Measurements from ENCODE around the gene MBD4. TPM values are rescaled to one million over a fixed set of nuclear protein-coding genes. Genes with fewer than 3 reads are reported as not detected.
A peak's percentile ranks its signal among the peaks of the same experiment; 100 is the strongest.

MBD4 gene
- total RNA-seq, 1 experiment from 2014 or later, result 36.9 TPM

DNA sequence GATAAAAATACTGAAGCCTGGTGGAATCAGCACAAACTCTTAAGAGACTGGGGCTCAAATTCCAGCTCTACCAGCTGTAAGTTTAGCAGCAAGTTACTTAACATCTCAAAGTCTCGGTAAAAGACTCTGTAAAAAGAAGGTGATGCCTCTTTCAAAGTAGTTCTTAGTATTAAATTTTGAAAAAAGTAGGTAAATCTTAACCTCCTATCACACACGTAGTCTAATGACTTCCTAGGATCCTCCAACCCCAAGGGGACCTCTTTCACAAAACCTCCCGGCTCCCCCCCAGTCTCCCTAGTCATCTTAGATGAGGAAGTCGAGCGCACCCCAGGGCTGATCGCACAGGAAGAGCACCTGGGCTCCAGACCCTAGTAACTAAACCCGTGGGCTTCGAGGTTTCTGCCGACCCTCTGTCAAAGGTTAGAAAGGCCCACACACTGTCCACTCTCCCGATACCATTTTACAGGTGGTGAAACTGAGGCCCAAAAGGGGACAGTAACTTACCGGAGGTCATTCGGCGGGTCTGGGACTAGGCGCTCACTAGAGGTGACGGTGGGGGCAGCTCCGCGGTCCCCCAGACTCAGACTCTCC is 427 bp downstream of the MBD4 start:
- POLR2A ChIA-PET, result interaction anchor here (0.6 to 1.8 kb wide), 7 partner anchors 8 to 169 kb away, joined by 3 to 10 read pairs (median 3); partner anchors contain the start of gene EFCAB12
- DNase-seq (ENCODE audit: low spot score) (peak; percentile 37), ATAC-seq (peak; percentile 0; the same call in 1 of the 2 replicates)
- H3K27ac Mint-ChIP-seq, result peak overlapping the region; percentile 100
- H3K4me3 Mint-ChIP-seq, result peak overlapping the region; percentile 99
- H3K27me3 Mint-ChIP-seq (ENCODE audit: low read depth), result no peaks in the 10 kb centered on the region; the same call in 1 of the 2 replicates
- CTCF ChIA-PET, result interaction anchor here (0.6 to 2.9 kb wide), 9 partner anchors 9 to 95 kb away, joined by 3 to 25 read pairs (median 4); partner anchors contain the start of gene EFCAB12
- peaks cover 31% of the 10 kb centered on the region for H3K4me1 Mint-ChIP-seq
- peaks cover 38% of the 10 kb centered on the region for H3K36me3 Mint-ChIP-seq
- H3K9me3 Mint-ChIP-seq, result no peaks in the 10 kb centered on the region
- TF ChIP-seq, protein P1, sequence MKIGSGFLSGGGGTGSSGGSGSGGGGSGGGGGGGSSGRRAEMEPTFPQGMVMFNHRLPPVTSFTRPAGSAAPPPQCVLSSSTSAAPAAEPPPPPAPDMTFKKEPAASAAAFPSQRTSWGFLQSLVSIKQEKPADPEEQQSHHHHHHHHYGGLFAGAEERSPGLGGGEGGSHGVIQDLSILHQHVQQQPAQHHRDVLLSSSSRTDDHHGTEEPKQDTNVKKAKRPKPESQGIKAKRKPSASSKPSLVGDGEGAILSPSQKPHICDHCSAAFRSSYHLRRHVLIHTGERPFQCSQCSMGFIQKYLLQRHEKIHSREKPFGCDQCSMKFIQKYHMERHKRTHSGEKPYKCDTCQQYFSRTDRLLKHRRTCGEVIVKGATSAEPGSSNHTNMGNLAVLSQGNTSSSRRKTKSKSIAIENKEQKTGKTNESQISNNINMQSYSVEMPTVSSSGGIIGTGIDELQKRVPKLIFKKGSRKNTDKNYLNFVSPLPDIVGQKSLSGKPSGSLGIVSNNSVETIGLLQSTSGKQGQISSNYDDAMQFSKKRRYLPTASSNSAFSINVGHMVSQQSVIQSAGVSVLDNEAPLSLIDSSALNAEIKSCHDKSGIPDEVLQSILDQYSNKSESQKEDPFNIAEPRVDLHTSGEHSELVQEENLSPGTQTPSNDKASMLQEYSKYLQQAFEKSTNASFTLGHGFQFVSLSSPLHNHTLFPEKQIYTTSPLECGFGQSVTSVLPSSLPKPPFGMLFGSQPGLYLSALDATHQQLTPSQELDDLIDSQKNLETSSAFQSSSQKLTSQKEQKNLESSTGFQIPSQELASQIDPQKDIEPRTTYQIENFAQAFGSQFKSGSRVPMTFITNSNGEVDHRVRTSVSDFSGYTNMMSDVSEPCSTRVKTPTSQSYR (CRISPR knock-in tag; IDR thresholded peaks at IDR 0.05), result no peak
- no peak for TF ChIP-seq FOXJ3 (CRISPR knock-in tag; IDR thresholded peaks at IDR 0.05; ENCODE audit: borderline replicate concordance)
- TF ChIP-seq IRF2 (CRISPR knock-in tag; IDR thresholded peaks at IDR 0.05; ENCODE audit: borderline replicate concordance, low read depth), result no peak
- no peak for TF ChIP-seq ZNF138 (CRISPR knock-in tag; conservative IDR thresholded peaks at IDR 0.05)
- no peak for TF ChIP-seq NFATC4 (CRISPR knock-in tag; IDR thresholded peaks at IDR 0.05)
- TF ChIP-seq TCF7 (CRISPR knock-in tag; IDR thresholded peaks at IDR 0.05; ENCODE audit: low read depth), result no peak
- TF ChIP-seq TP53 (CRISPR knock-in tag; IDR thresholded peaks at IDR 0.05), result no peak
- TF ChIP-seq, protein P2, sequence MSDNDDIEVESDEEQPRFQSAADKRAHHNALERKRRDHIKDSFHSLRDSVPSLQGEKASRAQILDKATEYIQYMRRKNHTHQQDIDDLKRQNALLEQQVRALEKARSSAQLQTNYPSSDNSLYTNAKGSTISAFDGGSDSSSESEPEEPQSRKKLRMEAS (CRISPR knock-in tag; IDR thresholded peaks at IDR 0.05), result no peak
- TF ChIP-seq JUN (CRISPR knock-in tag; IDR thresholded peaks at IDR 0.05), result no peak
- TF ChIP-seq, protein P3, sequence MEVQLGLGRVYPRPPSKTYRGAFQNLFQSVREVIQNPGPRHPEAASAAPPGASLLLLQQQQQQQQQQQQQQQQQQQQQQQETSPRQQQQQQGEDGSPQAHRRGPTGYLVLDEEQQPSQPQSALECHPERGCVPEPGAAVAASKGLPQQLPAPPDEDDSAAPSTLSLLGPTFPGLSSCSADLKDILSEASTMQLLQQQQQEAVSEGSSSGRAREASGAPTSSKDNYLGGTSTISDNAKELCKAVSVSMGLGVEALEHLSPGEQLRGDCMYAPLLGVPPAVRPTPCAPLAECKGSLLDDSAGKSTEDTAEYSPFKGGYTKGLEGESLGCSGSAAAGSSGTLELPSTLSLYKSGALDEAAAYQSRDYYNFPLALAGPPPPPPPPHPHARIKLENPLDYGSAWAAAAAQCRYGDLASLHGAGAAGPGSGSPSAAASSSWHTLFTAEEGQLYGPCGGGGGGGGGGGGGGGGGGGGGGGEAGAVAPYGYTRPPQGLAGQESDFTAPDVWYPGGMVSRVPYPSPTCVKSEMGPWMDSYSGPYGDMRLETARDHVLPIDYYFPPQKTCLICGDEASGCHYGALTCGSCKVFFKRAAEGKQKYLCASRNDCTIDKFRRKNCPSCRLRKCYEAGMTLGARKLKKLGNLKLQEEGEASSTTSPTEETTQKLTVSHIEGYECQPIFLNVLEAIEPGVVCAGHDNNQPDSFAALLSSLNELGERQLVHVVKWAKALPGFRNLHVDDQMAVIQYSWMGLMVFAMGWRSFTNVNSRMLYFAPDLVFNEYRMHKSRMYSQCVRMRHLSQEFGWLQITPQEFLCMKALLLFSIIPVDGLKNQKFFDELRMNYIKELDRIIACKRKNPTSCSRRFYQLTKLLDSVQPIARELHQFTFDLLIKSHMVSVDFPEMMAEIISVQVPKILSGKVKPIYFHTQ (CRISPR knock-in tag; IDR thresholded peaks at IDR 0.05), result no peak
- TF ChIP-seq, protein P4, sequence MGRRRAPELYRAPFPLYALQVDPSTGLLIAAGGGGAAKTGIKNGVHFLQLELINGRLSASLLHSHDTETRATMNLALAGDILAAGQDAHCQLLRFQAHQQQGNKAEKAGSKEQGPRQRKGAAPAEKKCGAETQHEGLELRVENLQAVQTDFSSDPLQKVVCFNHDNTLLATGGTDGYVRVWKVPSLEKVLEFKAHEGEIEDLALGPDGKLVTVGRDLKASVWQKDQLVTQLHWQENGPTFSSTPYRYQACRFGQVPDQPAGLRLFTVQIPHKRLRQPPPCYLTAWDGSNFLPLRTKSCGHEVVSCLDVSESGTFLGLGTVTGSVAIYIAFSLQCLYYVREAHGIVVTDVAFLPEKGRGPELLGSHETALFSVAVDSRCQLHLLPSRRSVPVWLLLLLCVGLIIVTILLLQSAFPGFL (CRISPR knock-in tag; IDR thresholded peaks at IDR 0.05; ENCODE audit: borderline replicate concordance), result no peak
- TF ChIP-seq NFE2L1 (CRISPR knock-in tag; IDR thresholded peaks at IDR 0.05), result no peak
- TF ChIP-seq, protein P5, sequence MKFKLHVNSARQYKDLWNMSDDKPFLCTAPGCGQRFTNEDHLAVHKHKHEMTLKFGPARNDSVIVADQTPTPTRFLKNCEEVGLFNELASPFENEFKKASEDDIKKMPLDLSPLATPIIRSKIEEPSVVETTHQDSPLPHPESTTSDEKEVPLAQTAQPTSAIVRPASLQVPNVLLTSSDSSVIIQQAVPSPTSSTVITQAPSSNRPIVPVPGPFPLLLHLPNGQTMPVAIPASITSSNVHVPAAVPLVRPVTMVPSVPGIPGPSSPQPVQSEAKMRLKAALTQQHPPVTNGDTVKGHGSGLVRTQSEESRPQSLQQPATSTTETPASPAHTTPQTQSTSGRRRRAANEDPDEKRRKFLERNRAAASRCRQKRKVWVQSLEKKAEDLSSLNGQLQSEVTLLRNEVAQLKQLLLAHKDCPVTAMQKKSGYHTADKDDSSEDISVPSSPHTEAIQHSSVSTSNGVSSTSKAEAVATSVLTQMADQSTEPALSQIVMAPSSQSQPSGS (CRISPR knock-in tag; IDR thresholded peaks at IDR 0.05; ENCODE audit: borderline replicate concordance, low read depth), result no peak
- no peak for TF ChIP-seq CREB1 (CRISPR knock-in tag; IDR thresholded peaks at IDR 0.05)
- TF ChIP-seq, protein P6, sequence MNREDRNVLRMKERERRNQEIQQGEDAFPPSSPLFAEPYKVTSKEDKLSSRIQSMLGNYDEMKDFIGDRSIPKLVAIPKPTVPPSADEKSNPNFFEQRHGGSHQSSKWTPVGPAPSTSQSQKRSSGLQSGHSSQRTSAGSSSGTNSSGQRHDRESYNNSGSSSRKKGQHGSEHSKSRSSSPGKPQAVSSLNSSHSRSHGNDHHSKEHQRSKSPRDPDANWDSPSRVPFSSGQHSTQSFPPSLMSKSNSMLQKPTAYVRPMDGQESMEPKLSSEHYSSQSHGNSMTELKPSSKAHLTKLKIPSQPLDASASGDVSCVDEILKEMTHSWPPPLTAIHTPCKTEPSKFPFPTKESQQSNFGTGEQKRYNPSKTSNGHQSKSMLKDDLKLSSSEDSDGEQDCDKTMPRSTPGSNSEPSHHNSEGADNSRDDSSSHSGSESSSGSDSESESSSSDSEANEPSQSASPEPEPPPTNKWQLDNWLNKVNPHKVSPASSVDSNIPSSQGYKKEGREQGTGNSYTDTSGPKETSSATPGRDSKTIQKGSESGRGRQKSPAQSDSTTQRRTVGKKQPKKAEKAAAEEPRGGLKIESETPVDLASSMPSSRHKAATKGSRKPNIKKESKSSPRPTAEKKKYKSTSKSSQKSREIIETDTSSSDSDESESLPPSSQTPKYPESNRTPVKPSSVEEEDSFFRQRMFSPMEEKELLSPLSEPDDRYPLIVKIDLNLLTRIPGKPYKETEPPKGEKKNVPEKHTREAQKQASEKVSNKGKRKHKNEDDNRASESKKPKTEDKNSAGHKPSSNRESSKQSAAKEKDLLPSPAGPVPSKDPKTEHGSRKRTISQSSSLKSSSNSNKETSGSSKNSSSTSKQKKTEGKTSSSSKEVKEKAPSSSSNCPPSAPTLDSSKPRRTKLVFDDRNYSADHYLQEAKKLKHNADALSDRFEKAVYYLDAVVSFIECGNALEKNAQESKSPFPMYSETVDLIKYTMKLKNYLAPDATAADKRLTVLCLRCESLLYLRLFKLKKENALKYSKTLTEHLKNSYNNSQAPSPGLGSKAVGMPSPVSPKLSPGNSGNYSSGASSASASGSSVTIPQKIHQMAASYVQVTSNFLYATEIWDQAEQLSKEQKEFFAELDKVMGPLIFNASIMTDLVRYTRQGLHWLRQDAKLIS (CRISPR knock-in tag; IDR thresholded peaks at IDR 0.05; ENCODE audit: borderline replicate concordance), result no peak
- TF ChIP-seq NR2C2 (CRISPR knock-in tag; IDR thresholded peaks at IDR 0.05), result no peak
- no peak for TF ChIP-seq ZNF219 (CRISPR knock-in tag; IDR thresholded peaks at IDR 0.05; ENCODE audit: borderline replicate concordance)
- TF ChIP-seq MYBL2 (CRISPR knock-in tag; IDR thresholded peaks at IDR 0.05), result no peak; the same call in 1 of the 2 replicates
- TF ChIP-seq TEAD4 (CRISPR knock-in tag; IDR thresholded peaks at IDR 0.05), result no peak
- peak; percentile 61; the same call in 1 of the 2 replicates for TF ChIP-seq ZNF121 (CRISPR knock-in tag; IDR thresholded peaks at IDR 0.05)
- TF ChIP-seq SMAD4 (CRISPR knock-in tag; IDR thresholded peaks at IDR 0.05), result no peak
- no peak for TF ChIP-seq ZNF396 (CRISPR knock-in tag; IDR thresholded peaks at IDR 0.05; ENCODE audit: borderline replicate concordance)
- TF ChIP-seq, protein P7, sequence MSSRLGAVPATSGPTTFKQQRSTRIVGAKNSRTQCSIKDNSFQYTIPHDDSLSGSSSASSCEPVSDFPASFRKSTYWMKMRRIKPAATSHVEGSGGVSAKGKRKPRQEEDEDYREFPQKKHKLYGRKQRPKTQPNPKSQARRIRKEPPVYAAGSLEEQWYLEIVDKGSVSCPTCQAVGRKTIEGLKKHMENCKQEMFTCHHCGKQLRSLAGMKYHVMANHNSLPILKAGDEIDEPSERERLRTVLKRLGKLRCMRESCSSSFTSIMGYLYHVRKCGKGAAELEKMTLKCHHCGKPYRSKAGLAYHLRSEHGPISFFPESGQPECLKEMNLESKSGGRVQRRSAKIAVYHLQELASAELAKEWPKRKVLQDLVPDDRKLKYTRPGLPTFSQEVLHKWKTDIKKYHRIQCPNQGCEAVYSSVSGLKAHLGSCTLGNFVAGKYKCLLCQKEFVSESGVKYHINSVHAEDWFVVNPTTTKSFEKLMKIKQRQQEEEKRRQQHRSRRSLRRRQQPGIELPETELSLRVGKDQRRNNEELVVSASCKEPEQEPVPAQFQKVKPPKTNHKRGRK (CRISPR knock-in tag; IDR thresholded peaks at IDR 0.05; ENCODE audit: borderline replicate concordance), result no peak
